SK-N-MC (cell line): Measurements from ENCODE around the gene GTF2IRD1.

Experiments
- EZH2 ChIP-seq: fragments of 200-600 bp; sonication (generic); IDR thresholded peaks from one replicate; pipeline ENCODE4 v1.6.1; 2017; ENCODE audit warnings: antibody characterized with exemption
- POLR2AphosphoS5 ChIP-seq: IDR thresholded peaks from 2 replicates; pipeline ENCODE4 v1.6.1; 2012; ENCODE audit warnings: mild to moderate bottlenecking, low read depth, low read length, borderline replicate concordance

DNA sequence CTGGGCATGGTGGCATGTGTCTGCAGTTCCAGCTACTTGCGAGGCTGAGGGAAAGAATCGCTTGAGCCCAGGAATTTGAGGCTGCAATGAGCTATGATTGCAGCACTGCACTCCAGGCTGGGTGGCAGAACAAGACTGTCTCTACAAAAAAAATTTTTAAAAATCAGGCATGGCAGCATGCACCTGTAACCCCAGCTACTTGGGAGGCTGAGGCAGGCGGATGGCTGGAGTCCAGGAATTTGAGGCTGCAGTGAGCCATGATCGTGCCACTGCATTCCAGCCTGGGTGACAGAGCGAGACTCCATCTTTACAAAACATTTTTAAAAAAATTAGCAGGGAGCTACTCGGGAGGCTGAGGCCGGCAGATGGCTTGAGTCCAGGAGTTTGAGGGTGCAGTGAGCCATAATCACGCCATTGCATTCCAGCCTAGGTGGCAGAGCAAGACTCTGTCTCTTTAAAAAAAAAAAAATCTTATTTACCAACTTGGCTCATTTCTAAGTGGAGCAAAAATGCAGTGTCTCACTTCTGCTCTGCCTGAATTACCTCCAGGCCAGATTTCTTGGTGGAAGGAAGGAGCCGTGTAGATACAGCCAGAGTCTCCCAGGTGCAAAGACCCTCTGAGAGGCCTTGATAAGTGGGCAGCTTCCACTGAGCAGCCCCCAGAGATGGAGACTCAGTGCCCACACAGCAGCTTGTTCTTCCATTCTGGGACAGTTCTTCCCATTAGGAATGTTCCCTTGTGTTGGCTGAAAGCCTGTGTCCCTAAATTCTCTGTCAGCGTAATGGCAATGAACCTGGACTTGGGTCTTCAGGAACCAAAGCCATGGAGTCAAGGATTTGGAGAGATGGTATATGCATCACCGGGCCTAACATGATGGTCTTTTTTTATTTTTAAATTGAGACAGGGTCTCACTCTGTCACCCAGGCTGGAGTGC lies 30.0 kb downstream of the GTF2IRD1 start:
- TF ChIP-seq POLR2AphosphoS5 (no peak), EZH2 (no peak)
